Keratinocyte (primary cell): ENCODE measurements around the gene SLC38A2. TPM values are rescaled to one million over a fixed set of nuclear protein-coding genes. Genes with fewer than 3 reads are reported as not detected.

Source experiments
- DNase-seq: peaks from one replicate; pipeline ENCODE4 v3.0.0-alpha.2; 2011; ENCODE audit warnings: low read depth, missing footprints, low spot score
- FAIRE-seq: peaks from 2 replicates; lab custom pipeline; 2011; peaks lifted over from hg19 to GRCh38; lab: Jason Lieb, UNC
- H2AFZ ChIP-seq: 2 replicates; pipeline ENCODE4 v1.6.0; 2012; ENCODE audit warnings: low read length, control low read depth, inconsistent platforms; ENCODE audit not compliant: control insufficient read depth
- H3K27ac ChIP-seq: 2 replicates; pipeline ENCODE4 v1.5.1; 2011; ENCODE audit warnings: low read length; ENCODE audit not compliant: control insufficient read depth, insufficient read depth
- H3K27me3 ChIP-seq: 3 replicates; pipeline ENCODE4 v1.6.0; 2011; ENCODE audit warnings: low read length; ENCODE audit not compliant: control insufficient read depth, insufficient read depth; ENCODE audit errors: extremely low read depth
- H3K36me3 ChIP-seq, 2 experiments: 2 replicates in 1 of 2; 3 replicates in 1 of 2; pipeline ENCODE4 v1.5.1; 2011; ENCODE audit warnings: low read length in 2 of 2, mild to moderate bottlenecking in 1 of 2; ENCODE audit not compliant: control insufficient read depth in 2 of 2, insufficient read depth in 2 of 2; ENCODE audit errors: extremely low read depth in 1 of 2
- H3K4me1 ChIP-seq: 3 replicates; pipeline ENCODE4 v1.5.1; 2011; ENCODE audit warnings: low read length; ENCODE audit not compliant: control insufficient read depth, insufficient read depth; ENCODE audit errors: extremely low read depth
- H3K4me2 ChIP-seq: 3 replicates; pipeline ENCODE4 v1.6.0; 2011; ENCODE audit warnings: low read depth, low read length; ENCODE audit not compliant: control insufficient read depth, insufficient read depth; ENCODE audit errors: extremely low read depth
- H3K4me3 ChIP-seq, 3 experiments: fragments of 200-600 bp in 1 of 3; sonication (generic) in 1 of 3; 2 replicates in 2 of 3; 3 replicates in 1 of 3; pipeline ENCODE4 v1.5.1; 2011 to 2016; ENCODE audit warnings: low read length in 3 of 3, mild to moderate bottlenecking in 3 of 3, control low read depth in 2 of 3, inconsistent platforms in 1 of 3, low read depth in 1 of 3, mixed read lengths in 1 of 3, mixed run types in 1 of 3, moderate library complexity in 1 of 3; ENCODE audit not compliant: control insufficient read depth in 2 of 3, insufficient read depth in 2 of 3; ENCODE audit errors: extremely low read depth in 1 of 3
- H3K79me2 ChIP-seq: 2 replicates; pipeline ENCODE4 v1.6.0; 2012; ENCODE audit warnings: low read length; ENCODE audit not compliant: control insufficient read depth, insufficient read depth
- H3K9ac ChIP-seq: 3 replicates; pipeline ENCODE4 v1.6.0; 2011; ENCODE audit warnings: low read length; ENCODE audit not compliant: control insufficient read depth, insufficient read depth; ENCODE audit errors: extremely low read depth
- H3K9me1 ChIP-seq: 3 replicates; pipeline ENCODE4 v1.6.0; 2011; ENCODE audit warnings: low read length; ENCODE audit not compliant: control insufficient read depth, insufficient read depth; ENCODE audit errors: extremely low read depth
- H3K9me3 ChIP-seq: 2 replicates; pipeline ENCODE4 v1.5.1; 2012; ENCODE audit warnings: low read depth, low read length; ENCODE audit not compliant: control insufficient read depth
- H4K20me1 ChIP-seq: 3 replicates; pipeline ENCODE4 v1.6.0; 2011; ENCODE audit warnings: low read length; ENCODE audit not compliant: control insufficient read depth, insufficient read depth; ENCODE audit errors: extremely low read depth
- EZH2 ChIP-seq: IDR thresholded peaks from one replicate; pipeline ENCODE4 v1.6.1; 2012; ENCODE audit warnings: inconsistent platforms, mild to moderate bottlenecking, low read length, moderate library complexity
- dilution Hi-C: fragments of 300-500 bp; cut with MboI; formaldehyde crosslinking; loops from one replicate; pipeline ENCODE4 v1.7.0; 2020; ENCODE audit warnings: low sequenced_read_pairs; ENCODE audit not compliant: extremely low pct_ligation_motif_present
- polyA plus RNA-seq, 5 experiments: library from polyadenylated mRNA; depleted of rRNA in 3 of 5; stranded (reverse) in 3 of 5; stranded (forward) in 1 of 5; unstranded in 1 of 5; fragments of >200 nt; gene quantifications; 1 replicate in 1 of 5; 2 replicates in 3 of 5; 3 replicates in 1 of 5; pipeline versions ENCODE4 v1.2.1 to v1.2.3, GENCODE V29; 2011 to 2012; ENCODE audit warnings: missing spikeins in 2 of 5, low read depth in 1 of 5, low replicate concordance in 1 of 5
- TF ChIP-seq, protein P1 (sequence below), 3 experiments: IDR thresholded peaks in 1 of 3; conservative IDR thresholded peaks in 1 of 3; optimal IDR thresholded peaks in 1 of 3; 2 replicates in 2 of 3; 3 replicates in 1 of 3; pipeline versions ENCODE3 to v1.5.1; 2011; ENCODE audit warnings: low read length in 3 of 3, mild to moderate bottlenecking in 3 of 3, moderate library complexity in 2 of 3, control low read depth in 1 of 3, inconsistent platforms in 1 of 3; ENCODE audit not compliant: insufficient read depth in 2 of 3; ENCODE audit errors: extremely low read depth in 1 of 3

SLC38A2 gene
- polyA plus RNA-seq, 1 donor (not counting 4 experiments of a cell fraction or from before 2014, with no cell fraction given), result 577 TPM

DNA sequence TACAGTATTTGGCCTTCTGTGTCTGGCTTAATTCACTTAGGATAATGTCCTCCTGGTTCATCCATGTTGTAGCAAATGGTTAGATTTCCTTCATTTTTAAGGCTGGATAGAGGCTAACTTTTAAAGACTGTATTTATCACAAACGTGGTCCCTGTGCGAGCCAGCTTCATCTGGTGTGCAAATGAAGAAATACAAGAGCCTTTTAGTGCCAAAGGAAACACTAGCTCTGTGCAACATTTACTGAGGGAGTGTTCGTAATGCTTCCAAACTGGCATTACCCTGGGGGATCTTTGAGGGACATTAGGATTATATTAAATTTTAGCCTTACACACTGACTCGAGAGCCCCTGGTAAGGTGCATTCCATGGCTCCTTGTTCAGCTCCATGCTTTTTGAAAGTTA, 43.0 kb upstream of the SLC38A2 start:
- Histone ChIP-seq H4K20me1 (no peaks in the 10 kb centered on the region), H3K36me3 (no peaks in the 10 kb centered on the region), H3K27ac (no peak overlapping the region), H3K4me2 (no peak overlapping the region), H2AFZ (no peak overlapping the region), H3K9me1 (no peaks in the 10 kb centered on the region), H3K9me3 (no peaks in the 10 kb centered on the region), H3K9ac (no peak overlapping the region), H3K79me2 (no peaks in the 10 kb centered on the region), H3K4me1 (peaks cover 10% of the 10 kb centered on the region), H3K4me3 (no peak overlapping the region), H3K27me3 (no peaks in the 10 kb centered on the region)
- DNase-seq (no peak), FAIRE-seq (no peak)
- dilution Hi-C loops, result no loop called here
- TF ChIP-seq, protein P1, sequence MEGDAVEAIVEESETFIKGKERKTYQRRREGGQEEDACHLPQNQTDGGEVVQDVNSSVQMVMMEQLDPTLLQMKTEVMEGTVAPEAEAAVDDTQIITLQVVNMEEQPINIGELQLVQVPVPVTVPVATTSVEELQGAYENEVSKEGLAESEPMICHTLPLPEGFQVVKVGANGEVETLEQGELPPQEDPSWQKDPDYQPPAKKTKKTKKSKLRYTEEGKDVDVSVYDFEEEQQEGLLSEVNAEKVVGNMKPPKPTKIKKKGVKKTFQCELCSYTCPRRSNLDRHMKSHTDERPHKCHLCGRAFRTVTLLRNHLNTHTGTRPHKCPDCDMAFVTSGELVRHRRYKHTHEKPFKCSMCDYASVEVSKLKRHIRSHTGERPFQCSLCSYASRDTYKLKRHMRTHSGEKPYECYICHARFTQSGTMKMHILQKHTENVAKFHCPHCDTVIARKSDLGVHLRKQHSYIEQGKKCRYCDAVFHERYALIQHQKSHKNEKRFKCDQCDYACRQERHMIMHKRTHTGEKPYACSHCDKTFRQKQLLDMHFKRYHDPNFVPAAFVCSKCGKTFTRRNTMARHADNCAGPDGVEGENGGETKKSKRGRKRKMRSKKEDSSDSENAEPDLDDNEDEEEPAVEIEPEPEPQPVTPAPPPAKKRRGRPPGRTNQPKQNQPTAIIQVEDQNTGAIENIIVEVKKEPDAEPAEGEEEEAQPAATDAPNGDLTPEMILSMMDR (optimal IDR thresholded peaks at IDR 0.05 in 1 of 3, IDR thresholded peaks at IDR 0.05 in 1 of 3, conservative IDR thresholded peaks at IDR 0.05 in 1 of 3; ENCODE audit: extremely low read depth in 1 of 3, insufficient read depth in 2 of 3, low read length in 3 of 3), result no peak
- no peak for TF ChIP-seq EZH2

DNA sequence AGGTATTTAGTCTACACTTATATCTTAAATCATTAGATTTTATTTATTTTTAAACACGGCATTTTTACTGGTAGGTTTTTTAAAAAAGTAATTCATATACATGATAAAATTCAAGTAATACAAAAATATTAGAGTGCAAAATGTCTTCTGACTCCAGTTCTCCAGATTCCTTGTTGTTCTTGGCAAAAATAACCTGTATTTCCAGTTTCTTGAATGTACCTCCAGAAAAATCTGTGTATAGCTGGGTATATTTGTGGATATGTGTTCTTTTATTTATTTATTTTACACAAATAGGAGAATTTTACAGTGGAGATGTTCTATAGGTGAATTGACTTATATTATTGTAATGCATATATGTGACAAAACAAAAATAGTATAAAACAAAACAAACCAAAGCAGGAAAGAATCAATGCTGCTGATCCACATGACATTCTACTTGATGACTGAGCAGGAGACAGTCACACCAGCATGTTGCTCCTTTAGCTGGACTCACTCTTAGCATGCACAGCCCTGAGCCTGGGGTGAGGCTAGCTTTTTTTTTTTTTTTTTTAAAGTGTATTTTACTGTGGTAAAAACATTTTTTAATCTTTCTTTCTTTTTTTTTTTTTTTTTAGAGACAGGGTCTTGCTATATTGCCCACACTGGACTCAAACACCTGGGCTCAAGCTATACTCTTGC, 42.2 kb upstream of the SLC38A2 start:
- no peak overlapping the region for H3K4me2 ChIP-seq
- H2AFZ ChIP-seq, result no peak overlapping the region
- FAIRE-seq (no peak), DNase-seq (no peak)
- no peaks in the 10 kb centered on the region for H3K79me2 ChIP-seq
- H3K27me3 ChIP-seq, result no peaks in the 10 kb centered on the region
- H3K27ac ChIP-seq, result no peak overlapping the region
- no peaks in the 10 kb centered on the region for H3K9me1 ChIP-seq
- H3K4me1 ChIP-seq, result peaks cover 10% of the 10 kb centered on the region
- H3K36me3 ChIP-seq, result no peaks in the 10 kb centered on the region
- H3K9me3 ChIP-seq, result no peaks in the 10 kb centered on the region
- dilution Hi-C loops, result no loop called here
- no peak for TF ChIP-seq EZH2
- TF ChIP-seq, protein P1 (optimal IDR thresholded peaks at IDR 0.05 in 1 of 3, IDR thresholded peaks at IDR 0.05 in 1 of 3, conservative IDR thresholded peaks at IDR 0.05 in 1 of 3; ENCODE audit: extremely low read depth in 1 of 3, insufficient read depth in 2 of 3, low read length in 3 of 3), result no peak
- H4K20me1 ChIP-seq, result no peaks in the 10 kb centered on the region
- H3K4me3 ChIP-seq, result no peak overlapping the region
- H3K9ac ChIP-seq, result no peak overlapping the region
